Measurements from ENCODE around the gene P2RY12. TPM values are rescaled to one million over a fixed set of nuclear protein-coding genes. Genes with fewer than 3 reads are reported as not detected.

P2RY12 gene
- total and polyA plus RNA-seq, 7 donors = 0.13 to 1.1 (median 0.36) TPM; not detected in 1

GRCh38 chr3:151419806-151420205, 35.3 kb upstream of the P2RY12 start:
- H3K9me3 ChIP-seq = no peaks in the 10 kb centered on the region
- no peak for DNase-seq
- H3K27ac ChIP-seq = no peak overlapping the region
- H3K4me1 ChIP-seq = no peaks in the 10 kb centered on the region
- no peaks in the 10 kb centered on the region for H3K27me3 ChIP-seq (ENCODE audit: insufficient read depth in 3 of 3, low read length in 2 of 3)
- ATAC-seq = no peak
- no peaks in the 10 kb centered on the region for H3K36me3 ChIP-seq (ENCODE audit: insufficient read depth in 1 of 2, low read depth in 1 of 2)
- no peak overlapping the region for H3K4me3 ChIP-seq
- TF ChIP-seq CTCF (IDR thresholded peaks at IDR 0.05) = no peak
- WGBS, 3 donors = 74 to 78% (median 75%) methylated on average over 6 of the region's 6 CpGs
- intact Hi-C loops (cut with DNase I) = no loop called here

- no peak overlapping the region for H3K27ac ChIP-seq
- no peak overlapping the region for H3K4me3 ChIP-seq
- H3K27me3 ChIP-seq (ENCODE audit: insufficient read depth in 3 of 3, low read length in 2 of 3) = no peaks in the 10 kb centered on the region
- intact Hi-C loops (cut with DNase I) = no loop called here
- 34 to 77% (median 37%) methylated on average over 1 of the region's 1 CpG for WGBS, 3 donors
- H3K4me1 ChIP-seq = no peaks in the 10 kb centered on the region
- ATAC-seq = no peak
- H3K9me3 ChIP-seq = no peaks in the 10 kb centered on the region
- no peaks in the 10 kb centered on the region for H3K36me3 ChIP-seq (ENCODE audit: insufficient read depth in 1 of 2, low read depth in 1 of 2)
- DNase-seq = no peak
- TF ChIP-seq CTCF (IDR thresholded peaks at IDR 0.05) = no peak
Observed at GRCh38 chr3:151415289-151415688, 30.7 kb upstream of the P2RY12 start.

GRCh38 chr3:151412989-151413388, 28.4 kb upstream of the P2RY12 start:
- Histone ChIP-seq H3K36me3 (ENCODE audit: insufficient read depth in 1 of 2, low read depth in 1 of 2) (no peaks in the 10 kb centered on the region), H3K27me3 (ENCODE audit: insufficient read depth in 3 of 3, low read length in 2 of 3) (no peaks in the 10 kb centered on the region), H3K27ac (no peak overlapping the region), H3K4me1 (no peaks in the 10 kb centered on the region), H3K9me3 (no peaks in the 10 kb centered on the region), H3K4me3 (no peak overlapping the region)
- 76 to 87% (median 84%) methylated on average over 5 of the region's 5 CpGs for WGBS, 3 donors
- no peak for ATAC-seq
- intact Hi-C loops (cut with DNase I) = no loop called here
- no peak for DNase-seq
- TF ChIP-seq CTCF (IDR thresholded peaks at IDR 0.05) = no peak

GRCh38 chr3:151410891-151411559, 26.5 kb upstream of the P2RY12 start:
- Histone ChIP-seq H3K27ac (no peak overlapping the region), H3K27me3 (ENCODE audit: insufficient read depth in 3 of 3, low read length in 2 of 3) (no peaks in the 10 kb centered on the region), H3K36me3 (ENCODE audit: insufficient read depth in 1 of 2, low read depth in 1 of 2) (no peaks in the 10 kb centered on the region), H3K4me3 (no peak overlapping the region), H3K9me3 (no peaks in the 10 kb centered on the region), H3K4me1 (no peaks in the 10 kb centered on the region)
- 85 to 86% (median 86%) methylated on average over 9 of the region's 9 CpGs for WGBS, 3 donors
- TF ChIP-seq CTCF (IDR thresholded peaks at IDR 0.05) = no peak
- ATAC-seq (no peak), DNase-seq (no peak)
- intact Hi-C loops (cut with DNase I) = no loop called here

- no peaks in the 10 kb centered on the region for H3K27me3 ChIP-seq (ENCODE audit: insufficient read depth in 3 of 3, low read length in 2 of 3)
- ATAC-seq (no peak), DNase-seq (no peak)
- WGBS, 3 donors = 95 to 97% (median 95%) methylated on average over 2 of the region's 2 CpGs
- H3K36me3 ChIP-seq (ENCODE audit: insufficient read depth in 1 of 2, low read depth in 1 of 2) = no peaks in the 10 kb centered on the region
- no peak overlapping the region for H3K4me3 ChIP-seq
- TF ChIP-seq CTCF (IDR thresholded peaks at IDR 0.05) = no peak
- H3K4me1 ChIP-seq = no peaks in the 10 kb centered on the region
- intact Hi-C loops (cut with DNase I) = no loop called here
- H3K9me3 ChIP-seq = no peaks in the 10 kb centered on the region
- no peak overlapping the region for H3K27ac ChIP-seq
Observed at GRCh38 chr3:151407928-151408327, 23.4 kb upstream of the P2RY12 start.
